Panc1 (cell line): ENCODE results near the gene TMEM129. TPM values are rescaled to one million over a fixed set of nuclear protein-coding genes. Genes with fewer than 3 reads are reported as not detected.

Experiments
- ATAC-seq: fragments of 200-7000 bp; cut with Tn5 transposase; 2 replicates; pipeline ENCODE4 v1.9.1; 2020; ENCODE audit warnings: mild to moderate bottlenecking, moderate library complexity
- BruUV-seq: library from RNA; stranded (reverse); fragments of 400-500 nt; replicated peaks from 2 replicates; lab custom pipeline; 2021; lab: Mats Ljungman, UMichigan
- CTCF ChIA-PET: fragments of 300-600 bp; sonication (Branson Sonifier 250); formaldehyde crosslinking; loops from one replicate; lab custom pipeline; 2022; ENCODE audit warnings: antibody characterized with exemption; lab: Charles Lee
- POLR2A ChIA-PET: fragments of 300-600 bp; sonication (Branson Sonifier 250); formaldehyde crosslinking; loops from one replicate; lab custom pipeline; 2022; ENCODE audit warnings: antibody characterized with exemption; lab: Charles Lee
- DNase-seq: peaks from one replicate; pipeline ENCODE4 v3.0.0-alpha.2; 2010; ENCODE audit warnings: low read depth, low spot score
- H3K27ac ChIP-seq: 2 replicates; pipeline ENCODE4 v1.5.1; 2011; ENCODE audit warnings: mild to moderate bottlenecking, low read length, inconsistent platforms
- H3K27me3 ChIP-seq: fragments of 200-500 bp; sonication (Bioruptor generic); 2 replicates; pipeline ENCODE4 v1.6.0; 2014; ENCODE audit warnings: low read length, inconsistent platforms; ENCODE audit not compliant: control insufficient read depth, insufficient read depth
- H3K36me3 ChIP-seq: fragments of 200-500 bp; sonication (Bioruptor generic); 2 replicates; pipeline ENCODE4 v1.5.1; 2014; ENCODE audit warnings: inconsistent platforms, mild to moderate bottlenecking, low read length, moderate library complexity; ENCODE audit not compliant: control insufficient read depth, insufficient read depth
- H3K4me1 ChIP-seq: 2 replicates; pipeline ENCODE4 v1.5.1; 2011; ENCODE audit warnings: inconsistent platforms, mild to moderate bottlenecking, low read length, moderate library complexity; ENCODE audit not compliant: control insufficient read depth, insufficient read depth
- H3K4me3 ChIP-seq, 2 experiments: 2 replicates each; pipeline ENCODE4 v1.5.1; 2011 to 2012; ENCODE audit warnings: low read depth in 2 of 2, low read length in 2 of 2, mild to moderate bottlenecking in 2 of 2, inconsistent platforms in 1 of 2, moderate library complexity in 1 of 2
- H3K9me3 ChIP-seq: fragments of 200-500 bp; sonication (Bioruptor generic); 2 replicates; pipeline ENCODE4 v1.5.1; 2014; ENCODE audit warnings: low read depth, mild to moderate bottlenecking, inconsistent platforms, low read length, moderate library complexity; ENCODE audit not compliant: control insufficient read depth, insufficient read depth
- CTCF ChIP-seq: fragments of 450-650 bp; IDR thresholded peaks from 2 replicates; pipeline ENCODE4 v1.5.1; 2017; ENCODE audit warnings: mild to moderate bottlenecking
- POLR2AphosphoS5 ChIP-seq: IDR thresholded peaks from 2 replicates; pipeline ENCODE4 v1.6.1; 2012; ENCODE audit warnings: mild to moderate bottlenecking, low read depth, low read length, moderate library complexity
- SIN3A ChIP-seq: IDR thresholded peaks from 2 replicates; pipeline ENCODE4 v1.6.1; 2012; ENCODE audit warnings: low read depth, mild to moderate bottlenecking, low read length, moderate library complexity, borderline replicate concordance; ENCODE audit not compliant: insufficient read depth
- TCF7L2 ChIP-seq: IDR thresholded peaks from 2 replicates; pipeline ENCODE4 v1.6.1; 2011; ENCODE audit warnings: mild to moderate bottlenecking, low read depth, low read length, inconsistent platforms
- in situ Hi-C: cut with HindIII; loops from 2 replicates; pipeline ENCODE4 v1.10.0; 2016; ENCODE audit warnings: low sequenced_read_pairs, low pct_unique_long_range_greater_than_20kb
- intact Hi-C: fragments of 100-400 bp; cut with micrococcal nuclease; formaldehyde crosslinking; loops from one replicate; pipeline ENCODE4 v1.10.0; 2022; ENCODE audit not compliant: unreplicated experiment
- total RNA-seq: library from RNA; stranded (reverse); gene quantifications from one replicate; pipeline ENCODE4 v1.2.1, GENCODE V29; 2021; ENCODE audit not compliant: unreplicated experiment
- TF ChIP-seq, protein P1 (sequence below), 2 experiments: IDR thresholded peaks; 2 replicates each; pipeline ENCODE4 v1.6.1; 2011 to 2012; ENCODE audit warnings: low read depth in 2 of 2, control low read depth in 1 of 2, low read length in 1 of 2, mild to moderate bottlenecking in 1 of 2, moderate library complexity in 1 of 2; ENCODE audit not compliant: insufficient read depth in 1 of 2

TMEM129 gene
- total RNA-seq, 1 experiment from 2014 or later = 32.6 TPM

GRCh38 chr4:1691737-1692373 lies 29.3 kb downstream of the TMEM129 start:
- Histone ChIP-seq H3K9me3 (no peaks in the 10 kb centered on the region), H3K27ac (no peak overlapping the region), H3K4me1 (no peaks in the 10 kb centered on the region), H3K27me3 (no peaks in the 10 kb centered on the region), H3K4me3 (no peak overlapping the region), H3K36me3 (peaks cover 18% of the 10 kb centered on the region)
- CTCF ChIA-PET = no interaction called here
- BruUV-seq = no TSS peak
- ATAC-seq = no peak
- no peak for TF ChIP-seq SIN3A
- POLR2A ChIA-PET = no interaction called here
- intact Hi-C loops (no loop called here), in situ Hi-C loops (no loop called here)
- no peak for DNase-seq

- H3K9me3 ChIP-seq = no peaks in the 10 kb centered on the region
- no peak overlapping the region for H3K27ac ChIP-seq
- in situ Hi-C loops (no loop called here), intact Hi-C loops (no loop called here)
- H3K27me3 ChIP-seq = no peaks in the 10 kb centered on the region
- ChIA-PET POLR2A (no interaction called here), CTCF (no interaction called here)
- no peak for ATAC-seq
- peaks cover 5% of the 10 kb centered on the region; the same call in 1 of the 2 replicates for H3K4me1 ChIP-seq
- H3K4me3 ChIP-seq = no peak overlapping the region
- no TSS peak for BruUV-seq
- TF ChIP-seq CTCF (no peak), TCF7L2 (no peak), POLR2AphosphoS5 (no peak), SIN3A (no peak)
- TF ChIP-seq, protein P1, sequence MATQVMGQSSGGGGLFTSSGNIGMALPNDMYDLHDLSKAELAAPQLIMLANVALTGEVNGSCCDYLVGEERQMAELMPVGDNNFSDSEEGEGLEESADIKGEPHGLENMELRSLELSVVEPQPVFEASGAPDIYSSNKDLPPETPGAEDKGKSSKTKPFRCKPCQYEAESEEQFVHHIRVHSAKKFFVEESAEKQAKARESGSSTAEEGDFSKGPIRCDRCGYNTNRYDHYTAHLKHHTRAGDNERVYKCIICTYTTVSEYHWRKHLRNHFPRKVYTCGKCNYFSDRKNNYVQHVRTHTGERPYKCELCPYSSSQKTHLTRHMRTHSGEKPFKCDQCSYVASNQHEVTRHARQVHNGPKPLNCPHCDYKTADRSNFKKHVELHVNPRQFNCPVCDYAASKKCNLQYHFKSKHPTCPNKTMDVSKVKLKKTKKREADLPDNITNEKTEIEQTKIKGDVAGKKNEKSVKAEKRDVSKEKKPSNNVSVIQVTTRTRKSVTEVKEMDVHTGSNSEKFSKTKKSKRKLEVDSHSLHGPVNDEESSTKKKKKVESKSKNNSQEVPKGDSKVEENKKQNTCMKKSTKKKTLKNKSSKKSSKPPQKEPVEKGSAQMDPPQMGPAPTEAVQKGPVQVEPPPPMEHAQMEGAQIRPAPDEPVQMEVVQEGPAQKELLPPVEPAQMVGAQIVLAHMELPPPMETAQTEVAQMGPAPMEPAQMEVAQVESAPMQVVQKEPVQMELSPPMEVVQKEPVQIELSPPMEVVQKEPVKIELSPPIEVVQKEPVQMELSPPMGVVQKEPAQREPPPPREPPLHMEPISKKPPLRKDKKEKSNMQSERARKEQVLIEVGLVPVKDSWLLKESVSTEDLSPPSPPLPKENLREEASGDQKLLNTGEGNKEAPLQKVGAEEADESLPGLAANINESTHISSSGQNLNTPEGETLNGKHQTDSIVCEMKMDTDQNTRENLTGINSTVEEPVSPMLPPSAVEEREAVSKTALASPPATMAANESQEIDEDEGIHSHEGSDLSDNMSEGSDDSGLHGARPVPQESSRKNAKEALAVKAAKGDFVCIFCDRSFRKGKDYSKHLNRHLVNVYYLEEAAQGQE (IDR thresholded peaks at IDR 0.05; ENCODE audit: insufficient read depth in 1 of 2, low read depth in 2 of 2, low read length in 1 of 2) = no peak
- peaks cover 13% of the 10 kb centered on the region for H3K36me3 ChIP-seq
- DNase-seq = no peak
Observed at GRCh38 chr4:1690698-1691097, 30.4 kb downstream of the TMEM129 start.

DNA sequence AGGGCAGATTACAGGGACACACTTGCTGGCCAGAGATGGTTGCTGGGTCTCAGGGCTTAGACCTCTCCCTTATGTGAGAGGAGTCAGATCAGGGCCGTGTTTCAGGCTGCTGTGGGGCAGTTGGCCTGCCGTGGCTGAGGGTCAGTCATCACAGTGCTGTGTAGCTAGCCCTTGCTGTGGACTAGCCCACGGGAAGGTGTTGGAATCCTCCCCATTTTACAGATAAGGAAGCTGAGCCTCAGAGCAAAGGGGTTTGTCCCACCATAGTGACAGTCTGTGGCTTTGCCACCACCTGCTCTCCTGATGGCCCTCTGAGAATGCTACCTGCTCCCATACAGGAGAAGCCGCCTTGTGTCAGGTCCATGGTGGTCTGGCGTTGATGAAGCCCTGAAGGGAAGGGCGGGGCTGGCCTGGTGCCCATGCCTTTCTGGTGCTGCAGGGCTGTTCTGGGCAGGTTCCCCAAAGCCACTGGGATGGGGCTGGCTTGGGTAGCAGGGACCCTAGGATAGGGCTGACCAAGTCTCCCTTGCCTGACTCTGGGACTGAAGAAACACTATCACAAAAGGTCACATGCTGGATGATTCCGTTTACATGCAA lies 34.6 kb downstream of the TMEM129 start:
- Histone ChIP-seq H3K36me3 (no peaks in the 10 kb centered on the region; the same call in none of the 2 replicates), H3K27ac (peak overlapping the region; percentile 29; the same call in 1 of the 2 replicates), H3K4me1 (peaks cover 15% of the 10 kb centered on the region), H3K4me3 (no peak overlapping the region), H3K9me3 (no peaks in the 10 kb centered on the region), H3K27me3 (no peaks in the 10 kb centered on the region)
- DNase-seq (no peak), ATAC-seq (no peak)
- ChIA-PET POLR2A (no interaction called here), CTCF (no interaction called here)
- intact Hi-C loops (no loop called here), in situ Hi-C loops (no loop called here)
- TF ChIP-seq SIN3A (no peak), TCF7L2 (no peak), POLR2AphosphoS5 (no peak), CTCF (no peak)
- no TSS peak for BruUV-seq
